ENCODE measurements around the gene MTUS2. TPM values are rescaled to one million over a fixed set of nuclear protein-coding genes. Genes with fewer than 3 reads are reported as not detected.

The MTUS2 gene
- total and polyA plus RNA-seq, 10 of the 15 experiments (the other 5 are each of a cell fraction or from before 2014, with no cell fraction given): under 0.01 to 0.05 (median 0.02) TPM; not detected in 6

- H2AFZ ChIP-seq (ENCODE audit: control insufficient read depth, low read depth, low read length): no peak overlapping the region
- no peak overlapping the region for H3K4me3 ChIP-seq
- in situ Hi-C loops (cut with MboI) (no loop called here), intact Hi-C loops (cut with micrococcal nuclease; ENCODE audit: unreplicated experiment) (no loop called here)
- H3K4me2 ChIP-seq (ENCODE audit: control insufficient read depth, insufficient read depth): no peak overlapping the region
- H4K20me1 ChIP-seq (ENCODE audit: control insufficient read depth, insufficient read depth): no peaks in the 10 kb centered on the region
- WGBS (ENCODE audit: insufficient coverage, insufficient replicate concordance, low lambda C conversion rate, missing lambda C conversion rate): 19% methylated on average over 4 of the region's 4 CpGs
- no peak overlapping the region for H3K27ac ChIP-seq (ENCODE audit: control insufficient read depth, insufficient read depth)
- H3K79me2 ChIP-seq (ENCODE audit: control insufficient read depth, insufficient read depth, low read length): no peaks in the 10 kb centered on the region
- no peaks in the 10 kb centered on the region for H3K27me3 ChIP-seq (replicated peaks in 1 of 2; ENCODE audit: control insufficient read depth in 2 of 2, insufficient read depth in 2 of 2, low read length in 1 of 2)
- DNase-seq (ENCODE audit: low read depth, low spot score) (no peak), FAIRE-seq (no peak), ATAC-seq (no peak)
- H3K9ac ChIP-seq (ENCODE audit: control insufficient read depth, insufficient read depth, low read length): no peak overlapping the region
- H3K4me1 ChIP-seq (ENCODE audit: control insufficient read depth, insufficient read depth, low read length): no peaks in the 10 kb centered on the region
- no peaks in the 10 kb centered on the region; the same call in 2 of the 3 replicates for H3K9me3 ChIP-seq (replicated peaks; ENCODE audit: control insufficient read depth, insufficient read depth, low read length)
- no peaks in the 10 kb centered on the region for H3K36me3 ChIP-seq (ENCODE audit: control insufficient read depth in 2 of 2, insufficient read depth in 2 of 2, low read length in 1 of 2)
- SMC1A ChIA-PET (ENCODE audit: uncharacterized antibody, unreplicated experiment): no interaction called here
- CTCF ChIA-PET: no interaction called here
- POLR2A ChIA-PET: no interaction called here
- RAD21 ChIA-PET (ENCODE audit: unreplicated experiment): no interaction called here
- no TSS peak for BruUV-seq (replicated peaks)
- TF ChIP-seq IRF3 (IDR thresholded peaks at IDR 0.05) (no peak), HSF1 (IDR thresholded peaks at IDR 0.05; ENCODE audit: low read depth, low read length) (no peak), SPI1 (IDR thresholded peaks at IDR 0.05; ENCODE audit: borderline replicate concordance, insufficient read depth, low read depth, low read length) (no peak), BHLHE40 (IDR thresholded peaks at IDR 0.05; ENCODE audit: borderline replicate concordance in 1 of 2, low read depth in 2 of 2, low read length in 1 of 2) (no peak), PAX5 (IDR thresholded peaks at IDR 0.05; ENCODE audit: borderline replicate concordance, low read depth, low read length) (no peak), CEBPB (IDR thresholded peaks at IDR 0.05; ENCODE audit: borderline replicate concordance in 1 of 2, low read depth in 2 of 2, low read length in 2 of 2) (no peak), ZNF207 (IDR thresholded peaks at IDR 0.05; ENCODE audit: borderline replicate concordance) (no peak), ZNF274 (IDR thresholded peaks at IDR 0.05; ENCODE audit: insufficient read depth, insufficient read length) (no peak), IKZF2 (IDR thresholded peaks at IDR 0.05) (no peak), ZNF687 (IDR thresholded peaks at IDR 0.05) (no peak), POU2F2 (IDR thresholded peaks at IDR 0.05; ENCODE audit: borderline replicate concordance, low read depth, low read length) (no peak), ATF3 (IDR thresholded peaks at IDR 0.05; ENCODE audit: borderline replicate concordance, extremely low read depth, low read depth, low read length) (no peak), PKNOX1 (IDR thresholded peaks at IDR 0.05) (no peak)
Observed at GRCh38 chr13:29046588-29046987, 226.4 kb downstream of the MTUS2 start.
